Endothelial cell of umbilical vein (primary cell): Measurements from ENCODE around the gene DRD1. TPM values are rescaled to one million over a fixed set of nuclear protein-coding genes. Genes with fewer than 3 reads are reported as not detected.

Experiments
- BruUV-seq: library from RNA; stranded (reverse); fragments of 400-500 nt; replicated peaks from 2 replicates; lab custom pipeline; 2021; lab: Mats Ljungman, UMichigan
- CTCF ChIA-PET: fragments of 300-600, 350-600 bp; sonication (Branson Sonifier 250); formaldehyde crosslinking; loops from one replicate; lab custom pipeline; 2021; ENCODE audit warnings: antibody characterized with exemption, inconsistent platforms; lab: Charles Lee
- POLR2A ChIA-PET: fragments of 300-600, 350-600 bp; sonication (Branson Sonifier 250); formaldehyde crosslinking; loops from one replicate; lab custom pipeline; 2021; ENCODE audit warnings: antibody characterized with exemption, inconsistent platforms; lab: Charles Lee
- DNase-seq: peaks from one replicate; pipeline ENCODE4 v3.0.0-alpha.2; 2011; ENCODE audit warnings: low read depth, low spot score
- FAIRE-seq: peaks from 2 replicates; lab custom pipeline; 2011; peaks lifted over from hg19 to GRCh38; lab: Jason Lieb, UNC
- H2AFZ ChIP-seq: 2 replicates; pipeline ENCODE4 v1.6.0; 2012; ENCODE audit warnings: low read depth, low read length, control low read depth, inconsistent platforms
- H3K27ac ChIP-seq: 2 replicates; pipeline ENCODE4 v1.5.1; 2011; ENCODE audit warnings: low read depth, mild to moderate bottlenecking, control low read depth, low read length, moderate library complexity; ENCODE audit not compliant: insufficient read depth
- H3K27me3 ChIP-seq, 2 experiments: 2 replicates each; pipeline versions ENCODE4 v1.6.0 to v1.6.1; 2011; ENCODE audit warnings: low read length in 2 of 2, mixed read lengths in 1 of 2; ENCODE audit not compliant: control insufficient read depth in 2 of 2, insufficient read depth in 2 of 2
- H3K36me3 ChIP-seq, 2 experiments: 2 replicates in 1 of 2; 3 replicates in 1 of 2; pipeline ENCODE4 v1.5.1; 2011; ENCODE audit warnings: low read length in 2 of 2, mild to moderate bottlenecking in 1 of 2, moderate library complexity in 1 of 2; ENCODE audit not compliant: control insufficient read depth in 2 of 2, insufficient read depth in 2 of 2; ENCODE audit errors: extremely low read depth in 1 of 2
- H3K4me1 ChIP-seq: 3 replicates; pipeline ENCODE4 v1.5.1; 2011; ENCODE audit warnings: mild to moderate bottlenecking, low read length; ENCODE audit not compliant: control insufficient read depth, insufficient read depth; ENCODE audit errors: extremely low read depth
- H3K4me2 ChIP-seq: 2 replicates; pipeline ENCODE4 v1.6.1; 2011; ENCODE audit warnings: low read length, control low read depth, mixed read lengths; ENCODE audit not compliant: insufficient read depth
- H3K4me3 ChIP-seq, 3 experiments: fragments of 200-600 bp in 1 of 3; sonication (generic), shearing (Covaris generic) in 1 of 3; replicated peaks in 1 of 3; 2 replicates each; pipeline ENCODE4 v1.5.1; 2011 to 2016; ENCODE audit warnings: control low read depth in 3 of 3, low read length in 3 of 3, mild to moderate bottlenecking in 2 of 3, inconsistent platforms in 1 of 3, low read depth in 1 of 3, moderate library complexity in 1 of 3; ENCODE audit not compliant: insufficient read depth in 1 of 3
- H3K79me2 ChIP-seq: 2 replicates; pipeline ENCODE4 v1.6.0; 2012; ENCODE audit warnings: low read length, inconsistent platforms; ENCODE audit not compliant: control insufficient read depth, insufficient read depth
- H3K9ac ChIP-seq: replicated peaks from 2 replicates; pipeline ENCODE3; 2011; ENCODE audit warnings: low read length, control low read depth; ENCODE audit not compliant: insufficient read depth; ENCODE audit errors: extremely low read depth
- H3K9me1 ChIP-seq: replicated peaks from 3 replicates; pipeline ENCODE4 v1.6.0; 2011; ENCODE audit warnings: mild to moderate bottlenecking, low read length; ENCODE audit not compliant: control insufficient read depth, insufficient read depth; ENCODE audit errors: extremely low read depth
- H3K9me3 ChIP-seq: replicated peaks from 2 replicates; pipeline ENCODE4 v1.5.1; 2012; ENCODE audit warnings: low read length, inconsistent platforms; ENCODE audit not compliant: control insufficient read depth, insufficient read depth
- H4K20me1 ChIP-seq: replicated peaks from 2 replicates; pipeline ENCODE3; 2011; ENCODE audit warnings: mild to moderate bottlenecking, low read length; ENCODE audit not compliant: control insufficient read depth, insufficient read depth; ENCODE audit errors: extremely low read depth
- CTCF ChIP-seq, 2 donors: IDR thresholded peaks; 1 replicate in 1 of 2; 2 replicates in 1 of 2; pipeline ENCODE4 v1.5.1; 2011; ENCODE audit warnings: low read length in 2 of 2, mild to moderate bottlenecking in 2 of 2, moderate library complexity in 2 of 2, control low read depth in 1 of 2, inconsistent platforms in 1 of 2, low read depth in 1 of 2; ENCODE audit not compliant: insufficient read depth in 1 of 2; ENCODE audit errors: extremely low read depth in 1 of 2
- EZH2 ChIP-seq: IDR thresholded peaks from 2 replicates; pipeline ENCODE4 v1.6.1; 2012; ENCODE audit warnings: borderline replicate concordance, low read depth, mild to moderate bottlenecking, moderate library complexity, low read length, inconsistent platforms; ENCODE audit not compliant: severe bottlenecking
- FOS ChIP-seq: IDR thresholded peaks from 2 replicates; pipeline ENCODE4 v1.6.1; 2011; ENCODE audit warnings: mild to moderate bottlenecking, low read length, moderate library complexity, borderline replicate concordance; ENCODE audit not compliant: insufficient read depth
- GATA2 ChIP-seq: IDR thresholded peaks from 2 replicates; pipeline ENCODE4 v1.7.0; 2011; ENCODE audit warnings: low read depth, mild to moderate bottlenecking, moderate library complexity, mixed read lengths, low read length; ENCODE audit not compliant: insufficient read length, insufficient read depth
- JUN ChIP-seq: IDR thresholded peaks from 2 replicates; pipeline ENCODE4 v1.6.1; 2011; ENCODE audit warnings: borderline replicate concordance, low read depth; ENCODE audit not compliant: insufficient read length, insufficient read depth
- MAX ChIP-seq: IDR thresholded peaks from 2 replicates; pipeline ENCODE4 v1.6.1; 2011; ENCODE audit not compliant: insufficient read depth, insufficient read length
- MYC ChIP-seq: IDR thresholded peaks from one replicate; pipeline ENCODE4 v1.6.1; 2011; ENCODE audit warnings: mild to moderate bottlenecking, low read depth, low read length
- POLR2A ChIP-seq: IDR thresholded peaks from 2 replicates; pipeline ENCODE4 v1.6.1; 2012; ENCODE audit warnings: low read depth, mild to moderate bottlenecking, control low read depth, low read length
- POLR2AphosphoS5 ChIP-seq: IDR thresholded peaks from 2 replicates; pipeline ENCODE4 v1.6.1; 2012; ENCODE audit warnings: low read depth, mild to moderate bottlenecking, control low read depth, low read length, moderate library complexity; ENCODE audit not compliant: insufficient read depth
- dilution Hi-C: fragments of 300-500 bp; cut with MboI; formaldehyde crosslinking; loops from one replicate; pipeline ENCODE4 v1.15.0; 2019; ENCODE audit warnings: low sequenced_read_pairs; ENCODE audit not compliant: extremely low pct_ligation_motif_present
- intact Hi-C: fragments of 100-400 bp; cut with micrococcal nuclease; formaldehyde crosslinking; loops from one replicate; pipeline ENCODE4 v1.10.0; 2022
- polyA plus RNA-seq, 4 experiments: library from polyadenylated mRNA; depleted of rRNA in 3 of 4; stranded (reverse) in 3 of 4; unstranded in 1 of 4; fragments of >200 nt; gene quantifications; 2 replicates each; pipeline versions ENCODE4 v1.2.1 to v1.2.3, GENCODE V29; 2011 to 2012; ENCODE audit warnings: missing spikeins in 1 of 4
- total RNA-seq: library from RNA; stranded (reverse); gene quantifications from 2 replicates; pipeline ENCODE4 v1.2.3, GENCODE V29; 2021

The DRD1 gene
- total and polyA plus RNA-seq, 2 donors (not counting 3 experiments of a cell fraction or from before 2014, with no cell fraction given), result not detected

GRCh38 chr5:175485631-175486030 is 41.6 kb upstream of the DRD1 start:
- CTCF ChIA-PET, result interaction anchor here (1.2 kb wide), 1 partner anchor 21 kb away, joined by 3 read pairs; no protein-coding TSS in a partner anchor
- Histone ChIP-seq H3K9ac (no peak overlapping the region), H3K4me1 (peaks cover 2% of the 10 kb centered on the region), H3K27me3 (no peaks in the 10 kb centered on the region), H3K4me2 (no peak overlapping the region), H3K9me3 (no peaks in the 10 kb centered on the region), H3K27ac (no peak overlapping the region), H2AFZ (no peak overlapping the region), H3K9me1 (no peaks in the 10 kb centered on the region), H4K20me1 (peaks cover 4% of the 10 kb centered on the region), H3K36me3 (peaks cover 2 to 3% of the 10 kb centered on the region in 2 experiments), H3K4me3 (no peak overlapping the region), H3K79me2 (peaks cover 99% of the 10 kb centered on the region)
- no TSS peak for BruUV-seq
- POLR2A ChIA-PET, result no interaction called here
- intact Hi-C loops, result no loop called here
- dilution Hi-C loops, result no loop called here
- TF ChIP-seq JUN (no peak), POLR2AphosphoS5 (no peak), MYC (no peak), MAX (no peak), EZH2 (no peak), CTCF (IDR thresholded peaks at IDR 0.05; ENCODE audit: extremely low read depth in 1 of 2, insufficient read depth in 1 of 2, low read depth in 1 of 2, low read length in 2 of 2) (no peak), FOS (no peak), GATA2 (no peak), POLR2A (no peak)
- no peak for DNase-seq
- no peak for FAIRE-seq
